Thyroid gland (tissue), 4 donors: ENCODE measurements around the gene SMIM7. TPM values are rescaled to one million over a fixed set of nuclear protein-coding genes. Genes with fewer than 3 reads are reported as not detected.

Experiments
- DNase-seq, 2 donors: peaks; one replicate each; pipeline ENCODE4 v3.0.0-alpha.2; 2019
- H3K27ac ChIP-seq, 3 donors: fragments of 200-600 bp; sonication (generic); 1 replicate in 2 of 3; 2 replicates in 1 of 3; pipeline ENCODE4 v1.5.1; 2016 to 2019; ENCODE audit warnings: mild to moderate bottlenecking in 1 of 3, moderate library complexity in 1 of 3
- H3K27me3 ChIP-seq: fragments of 200-600 bp; sonication (generic); one replicate; pipeline ENCODE4 v1.5.1; 2019
- H3K36me3 ChIP-seq, 2 donors: fragments of 200-600 bp; sonication (generic); one replicate each; pipeline ENCODE4 v1.5.1; 2016 to 2019
- H3K4me1 ChIP-seq, 2 donors: fragments of 200-600 bp; sonication (generic); one replicate each; pipeline ENCODE4 v1.5.1; 2017 to 2019
- H3K4me3 ChIP-seq, 3 donors: fragments of 200-600 bp; sonication (generic); replicated peaks in 1 of 3; 1 replicate in 2 of 3; 2 replicates in 1 of 3; pipeline ENCODE4 v1.5.1; 2016; ENCODE audit warnings: mild to moderate bottlenecking in 1 of 3
- H3K9me3 ChIP-seq: fragments of 200-600 bp; sonication (generic); one replicate; pipeline ENCODE4 v1.5.1; 2017
- POLR2A ChIP-seq, 2 donors: fragments of 450-650 bp; IDR thresholded peaks; one replicate each; pipeline ENCODE4 v1.6.1; 2017; ENCODE audit warnings: antibody characterized with exemption in 2 of 2, mild to moderate bottlenecking in 2 of 2, moderate library complexity in 1 of 2
- WGBS, 2 donors: methylation state at CpG; one replicate each; pipeline ENCODE4 v1.1.5; 2017; 5-methylcytosine and 5-hydroxymethylcytosine counted together
- intact Hi-C: fragments of 100-400 bp; cut with DNase I; formaldehyde crosslinking; loops from one replicate; pipeline ENCODE4 v1.15.1; 2023
- total RNA-seq, 4 donors: library from RNA; depleted of rRNA; stranded (reverse); fragments of >200 nt; gene quantifications; one replicate each; pipeline ENCODE4 v1.2.3, GENCODE V29; 2016
- TF ChIP-seq, protein P1 (sequence below), 6 experiments: fragments of 200-600 bp in 3 of 6; fragments of 450-650 bp in 3 of 6; sonication (generic) in 3 of 6; IDR thresholded peaks; one replicate each; pipeline ENCODE4 v1.5.1; 2016 to 2019; ENCODE audit warnings: antibody characterized with exemption in 6 of 6, mild to moderate bottlenecking in 2 of 6, inconsistent platforms in 1 of 6, moderate library complexity in 1 of 6

The SMIM7 gene
- total RNA-seq, 4 donors from 2014 or later: 80.9 to 171 (median 119) TPM

DNA sequence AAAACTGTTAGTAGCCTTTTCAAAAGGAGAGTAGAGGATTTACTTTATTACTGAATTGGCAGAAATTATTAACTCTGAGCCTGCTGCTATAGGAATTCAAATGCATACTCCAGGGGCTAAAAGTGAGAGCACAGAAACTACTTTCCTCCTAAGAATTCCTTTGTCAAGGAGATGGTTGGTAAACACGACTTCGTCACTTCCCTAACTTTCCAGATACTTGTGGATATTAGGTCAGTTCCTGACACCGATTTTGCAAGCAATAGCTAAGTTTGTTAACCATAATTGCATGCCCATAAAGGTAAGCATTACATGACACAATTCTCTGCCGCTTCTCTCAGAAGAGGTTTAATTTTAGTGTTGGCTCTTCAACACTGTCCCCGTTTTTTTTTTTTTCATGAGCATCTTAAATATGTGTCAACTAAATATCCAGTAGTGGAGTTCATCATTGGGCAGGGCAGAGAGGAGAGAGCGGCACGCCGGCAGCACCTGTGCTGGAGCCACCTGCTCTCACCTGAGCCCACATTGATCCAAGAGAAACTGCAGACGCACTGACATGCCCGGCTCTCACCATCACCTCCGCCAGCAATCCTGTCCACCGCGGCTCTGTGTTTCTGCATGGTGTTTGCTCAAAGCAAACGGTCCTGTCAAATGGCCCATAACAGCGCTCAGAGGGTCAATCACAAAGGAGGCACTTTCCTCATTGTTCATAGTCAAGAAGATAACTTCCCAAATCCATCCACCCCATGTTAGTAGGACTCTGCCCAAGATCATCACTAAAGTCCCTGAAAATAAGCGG, 34.6 kb downstream of the SMIM7 start:
- H3K4me1 ChIP-seq: peaks cover 20% of the 10 kb centered on the region in 2 donors

DNA sequence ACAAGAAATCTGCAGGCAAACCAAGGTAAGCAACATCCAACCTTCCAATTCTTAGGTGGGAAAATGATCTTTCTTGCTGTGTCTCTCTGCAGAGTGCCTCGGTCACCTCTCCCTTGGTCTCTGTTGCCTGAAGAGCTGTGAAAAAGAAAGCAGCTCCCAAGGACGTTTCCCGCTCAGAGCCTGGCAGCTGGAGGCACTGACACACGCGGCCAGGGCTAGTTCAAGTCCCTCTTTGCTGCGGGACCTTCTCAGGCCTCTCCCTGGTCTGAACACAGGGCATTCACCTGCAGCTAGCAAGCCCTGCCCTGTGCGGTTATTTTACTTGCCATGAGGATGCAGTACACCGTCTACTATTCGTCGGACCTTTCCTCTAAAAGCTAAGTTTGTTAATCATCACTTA, 35.7 kb downstream of the SMIM7 start:
- Histone ChIP-seq H3K4me3 (no peak overlapping the region), H3K27me3 (no peaks in the 10 kb centered on the region), H3K27ac (no peak overlapping the region), H3K36me3 (no peaks in the 10 kb centered on the region), H3K4me1 (peaks cover 25 to 29% of the 10 kb centered on the region in 2 donors), H3K9me3 (no peaks in the 10 kb centered on the region)
- 69 to 87% methylated on average over 10 of the region's 10 CpGs for WGBS, 2 donors
- intact Hi-C loops: no loop called here
- DNase-seq: no peak
- TF ChIP-seq, protein P1, sequence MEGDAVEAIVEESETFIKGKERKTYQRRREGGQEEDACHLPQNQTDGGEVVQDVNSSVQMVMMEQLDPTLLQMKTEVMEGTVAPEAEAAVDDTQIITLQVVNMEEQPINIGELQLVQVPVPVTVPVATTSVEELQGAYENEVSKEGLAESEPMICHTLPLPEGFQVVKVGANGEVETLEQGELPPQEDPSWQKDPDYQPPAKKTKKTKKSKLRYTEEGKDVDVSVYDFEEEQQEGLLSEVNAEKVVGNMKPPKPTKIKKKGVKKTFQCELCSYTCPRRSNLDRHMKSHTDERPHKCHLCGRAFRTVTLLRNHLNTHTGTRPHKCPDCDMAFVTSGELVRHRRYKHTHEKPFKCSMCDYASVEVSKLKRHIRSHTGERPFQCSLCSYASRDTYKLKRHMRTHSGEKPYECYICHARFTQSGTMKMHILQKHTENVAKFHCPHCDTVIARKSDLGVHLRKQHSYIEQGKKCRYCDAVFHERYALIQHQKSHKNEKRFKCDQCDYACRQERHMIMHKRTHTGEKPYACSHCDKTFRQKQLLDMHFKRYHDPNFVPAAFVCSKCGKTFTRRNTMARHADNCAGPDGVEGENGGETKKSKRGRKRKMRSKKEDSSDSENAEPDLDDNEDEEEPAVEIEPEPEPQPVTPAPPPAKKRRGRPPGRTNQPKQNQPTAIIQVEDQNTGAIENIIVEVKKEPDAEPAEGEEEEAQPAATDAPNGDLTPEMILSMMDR (IDR thresholded peaks at IDR 0.05): no peak
- TF ChIP-seq POLR2A (IDR thresholded peaks at IDR 0.05): no peak

More for the DNA sequence above, 34.6 kb downstream of the SMIM7 start:
- Histone ChIP-seq H3K27me3 (no peaks in the 10 kb centered on the region), H3K4me3 (no peak overlapping the region), H3K27ac (no peak overlapping the region), H3K36me3 (no peaks in the 10 kb centered on the region), H3K9me3 (no peaks in the 10 kb centered on the region)
- WGBS, 2 donors: 83 to 85% methylated on average over 14 to 16 of the region's 16 CpGs
- DNase-seq: no peak
- TF ChIP-seq POLR2A (IDR thresholded peaks at IDR 0.05): no peak
- TF ChIP-seq, protein P1 (IDR thresholded peaks at IDR 0.05): no peak
- intact Hi-C loops: loop anchor here (5.0 kb wide), 1 partner anchor 53 kb away; the partner anchor contains the start of gene SLC35E1

GRCh38 chr19:16623576-16623975, 36.4 kb downstream of the SMIM7 start:
- intact Hi-C loops: no loop called here
- Histone ChIP-seq H3K27ac (no peak overlapping the region), H3K9me3 (no peaks in the 10 kb centered on the region), H3K4me1 (peaks cover 28 to 30% of the 10 kb centered on the region in 2 donors), H3K27me3 (no peaks in the 10 kb centered on the region), H3K4me3 (no peak overlapping the region), H3K36me3 (no peaks in the 10 kb centered on the region)
- 79 to 88% methylated on average over 6 of the region's 6 CpGs for WGBS, 2 donors
- TF ChIP-seq POLR2A (IDR thresholded peaks at IDR 0.05): no peak
- TF ChIP-seq, protein P1 (IDR thresholded peaks at IDR 0.05): no peak
- DNase-seq: no peak

GRCh38 chr19:16623066-16623465, 36.9 kb downstream of the SMIM7 start:
- H3K4me1 ChIP-seq: peaks cover 28 to 30% of the 10 kb centered on the region in 2 donors
- no peaks in the 10 kb centered on the region for H3K9me3 ChIP-seq
- no peak for TF ChIP-seq POLR2A (IDR thresholded peaks at IDR 0.05)
- TF ChIP-seq, protein P1 (IDR thresholded peaks at IDR 0.05): no peak
- no peak overlapping the region for H3K27ac ChIP-seq
- H3K27me3 ChIP-seq: no peaks in the 10 kb centered on the region
- no peak for DNase-seq
- H3K36me3 ChIP-seq: no peaks in the 10 kb centered on the region
- WGBS, 2 donors: 97 to 100% methylated on average over 2 of the region's 2 CpGs
- intact Hi-C loops: no loop called here
- no peak overlapping the region for H3K4me3 ChIP-seq

DNA sequence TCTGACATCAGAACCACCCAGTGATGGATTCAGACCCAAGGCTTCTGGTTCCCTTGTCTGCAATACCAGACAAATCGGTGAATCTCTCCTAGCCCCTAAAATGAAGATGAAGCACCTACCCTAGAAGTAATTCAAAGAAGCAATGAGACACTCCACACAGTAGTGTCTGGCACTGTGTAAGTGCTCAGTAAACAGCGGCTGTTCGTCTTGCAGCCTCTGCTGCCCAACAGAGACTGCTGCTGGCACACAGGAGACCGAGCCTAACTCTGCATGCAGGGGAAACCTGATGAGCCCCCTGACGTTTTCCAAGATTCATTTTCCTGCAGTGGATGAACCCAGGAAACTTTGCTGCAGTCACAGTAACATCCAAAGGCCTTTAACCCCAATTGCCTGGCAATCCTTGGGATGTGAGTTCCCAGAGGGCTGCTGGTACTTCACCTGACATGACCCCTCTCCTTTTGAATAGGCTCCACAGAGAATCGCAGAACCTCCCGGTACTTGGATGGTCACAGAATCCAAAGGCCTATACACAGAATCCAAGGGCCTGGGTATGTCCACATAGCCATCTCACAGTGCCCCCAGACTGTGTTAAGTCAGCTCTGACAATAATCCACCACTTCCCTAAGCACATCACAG, 38.7 kb downstream of the SMIM7 start:
- no peaks in the 10 kb centered on the region for H3K9me3 ChIP-seq
- intact Hi-C loops: no loop called here
- WGBS, 2 donors: 79 to 86% methylated on average over 5 to 7 of the region's 7 CpGs
- peaks cover 16 to 23% of the 10 kb centered on the region in 2 donors for H3K4me1 ChIP-seq
- TF ChIP-seq, protein P1 (IDR thresholded peaks at IDR 0.05): no peak
- no peak for TF ChIP-seq POLR2A (IDR thresholded peaks at IDR 0.05)
- no peaks in the 10 kb centered on the region for H3K36me3 ChIP-seq
- no peak overlapping the region for H3K4me3 ChIP-seq
- no peaks in the 10 kb centered on the region for H3K27me3 ChIP-seq
- no peak overlapping the region for H3K27ac ChIP-seq
- no peak for DNase-seq
